ENCODE data around the gene PFN3. TPM values are rescaled to one million over a fixed set of nuclear protein-coding genes. Genes with fewer than 3 reads are reported as not detected.

PFN3 gene
- total RNA-seq, 1 donor from 2014 or later = not detected

- Mint-ChIP-seq H3K27me3 (ENCODE audit: low read depth) (peaks cover 3% of the 10 kb centered on the region), H3K9me3 (no peaks in the 10 kb centered on the region), H3K36me3 (ENCODE audit: low read depth) (no peaks in the 10 kb centered on the region), H3K27ac (ENCODE audit: unreplicated experiment) (peak overlapping the region; percentile 88), H3K4me1 (peaks cover 34% of the 10 kb centered on the region), H3K4me3 (peak overlapping the region; percentile 13)
- peak; percentile 91 for DNase-seq (ENCODE audit: low read depth, low spot score)
- TF ChIP-seq CTCF (conservative IDR thresholded peaks at IDR 0.05) = peak; percentile 99
These were observed 9.8 kb downstream of the PFN3 start for GRCh38 chr5:177390363-177391300.

DNA sequence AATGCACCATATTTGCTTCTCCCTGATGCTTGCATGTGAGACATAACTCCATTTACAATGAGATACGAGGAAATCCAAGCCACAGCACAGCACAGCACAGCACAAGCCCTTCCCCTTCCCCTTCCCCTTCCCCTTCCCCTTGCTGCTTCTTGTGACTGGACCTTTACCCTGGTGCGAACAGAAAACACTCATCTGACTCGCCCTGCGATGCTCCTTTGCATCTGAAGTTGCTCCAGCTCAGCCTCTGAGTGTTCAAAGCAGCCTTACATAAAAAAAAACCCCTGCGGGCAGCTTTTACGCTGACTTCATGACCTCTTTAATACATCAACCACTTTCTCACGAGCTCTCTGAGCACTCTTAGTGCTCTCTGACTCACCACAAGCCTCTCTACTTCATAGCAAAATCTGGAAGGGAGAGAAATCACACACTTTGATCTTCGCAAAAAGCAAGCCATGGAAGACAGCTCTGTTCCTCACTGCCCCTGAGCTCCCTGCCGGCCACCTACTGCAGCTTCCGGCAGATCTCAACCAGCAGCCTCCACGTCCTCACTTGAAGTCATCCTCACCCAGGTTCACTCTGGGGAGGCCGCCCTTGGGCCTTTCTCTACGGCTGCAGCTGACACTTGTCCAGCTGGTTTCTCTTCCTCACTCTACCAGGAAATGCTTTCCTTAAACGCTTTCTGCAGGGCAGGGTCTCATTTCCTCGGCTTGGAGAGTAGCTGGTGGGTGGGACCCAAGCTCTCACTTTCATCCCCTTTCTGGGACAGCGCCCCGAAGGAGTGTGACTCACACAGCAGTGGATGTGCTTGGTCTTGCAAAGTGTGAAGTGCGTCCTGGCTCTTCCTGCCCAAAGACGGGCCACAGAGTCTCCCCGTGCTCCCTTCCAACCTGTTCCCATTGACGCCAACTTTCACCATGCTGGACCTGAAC lies 11.0 kb downstream of the PFN3 start:
- no peak for TF ChIP-seq CTCF (conservative IDR thresholded peaks at IDR 0.05)
- Mint-ChIP-seq H3K4me1 (peaks cover 34% of the 10 kb centered on the region), H3K9me3 (no peaks in the 10 kb centered on the region), H3K27ac (ENCODE audit: unreplicated experiment) (peak overlapping the region; percentile 72), H3K27me3 (ENCODE audit: low read depth) (peaks cover 3% of the 10 kb centered on the region), H3K4me3 (peak overlapping the region; percentile 0), H3K36me3 (ENCODE audit: low read depth) (no peaks in the 10 kb centered on the region)
- DNase-seq (ENCODE audit: low read depth, low spot score) = peak; percentile 23

DNA sequence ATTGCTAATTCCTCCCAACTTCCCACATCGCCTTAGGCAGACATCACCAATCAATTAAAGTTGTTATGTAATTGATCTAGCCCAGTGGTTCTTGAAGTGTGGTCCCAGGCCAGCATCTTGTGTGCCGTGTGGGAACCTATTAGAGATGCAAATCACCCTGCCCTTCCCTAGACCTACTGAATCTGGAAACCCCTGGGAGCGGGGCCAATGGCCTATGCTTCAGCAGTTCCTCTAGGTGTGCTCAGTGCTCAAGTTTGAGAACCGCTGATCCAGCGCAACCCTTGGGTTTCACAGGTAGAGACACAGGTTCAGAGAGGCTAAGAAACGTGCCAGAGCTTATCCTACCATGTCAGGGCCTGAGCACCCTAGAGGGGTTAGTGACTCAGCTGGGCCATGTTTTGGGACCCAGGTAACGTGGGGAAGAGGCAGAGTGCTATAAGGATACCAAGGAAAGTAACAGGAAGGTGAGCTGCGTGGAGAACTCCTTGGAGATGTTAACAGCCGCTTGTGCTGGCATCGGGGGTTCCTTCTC lies 11.9 kb downstream of the PFN3 start:
- TF ChIP-seq CTCF (conservative IDR thresholded peaks at IDR 0.05) = no peak
- H3K4me1 Mint-ChIP-seq = peaks cover 34% of the 10 kb centered on the region
- no peaks in the 10 kb centered on the region for H3K9me3 Mint-ChIP-seq
- H3K4me3 Mint-ChIP-seq = no peak overlapping the region
- H3K36me3 Mint-ChIP-seq (ENCODE audit: low read depth) = no peaks in the 10 kb centered on the region
- no peak for DNase-seq (ENCODE audit: low read depth, low spot score)
- H3K27me3 Mint-ChIP-seq (ENCODE audit: low read depth) = peaks cover 4% of the 10 kb centered on the region
- H3K27ac Mint-ChIP-seq (ENCODE audit: unreplicated experiment) = no peak overlapping the region

GRCh38 chr5:177387405-177387804 lies 13.1 kb downstream of the PFN3 start:
- H3K36me3 Mint-ChIP-seq (ENCODE audit: low read depth) = no peaks in the 10 kb centered on the region
- no peak for TF ChIP-seq CTCF (conservative IDR thresholded peaks at IDR 0.05)
- H3K4me3 Mint-ChIP-seq = no peak overlapping the region
- H3K9me3 Mint-ChIP-seq = no peaks in the 10 kb centered on the region
- H3K27me3 Mint-ChIP-seq (ENCODE audit: low read depth) = peaks cover 9% of the 10 kb centered on the region
- DNase-seq (ENCODE audit: low read depth, low spot score) = no peak
- no peak overlapping the region for H3K27ac Mint-ChIP-seq (ENCODE audit: unreplicated experiment)
- peaks cover 31% of the 10 kb centered on the region for H3K4me1 Mint-ChIP-seq

DNA sequence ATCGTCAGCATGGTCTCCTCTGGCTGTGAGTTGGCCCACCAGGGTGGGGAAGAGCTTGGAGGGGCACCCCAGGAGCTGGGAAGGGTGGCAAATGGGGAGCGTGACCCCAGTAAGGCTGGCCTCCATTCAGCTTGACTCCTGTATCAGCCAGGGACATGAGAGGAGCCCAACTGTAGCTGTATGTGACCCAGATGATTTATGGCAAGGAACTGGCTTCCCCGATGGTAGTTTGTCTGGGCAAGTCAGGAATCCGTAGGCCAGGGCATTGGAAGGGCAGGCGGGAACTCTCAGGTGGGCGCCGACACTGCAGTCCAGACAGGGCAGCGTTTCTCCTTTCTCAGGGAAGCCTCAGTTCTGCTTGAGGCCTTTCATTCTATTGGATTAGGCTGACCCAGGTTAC lies 13.9 kb downstream of the PFN3 start:
- DNase-seq (ENCODE audit: low read depth, low spot score) = no peak
- no peak overlapping the region for H3K4me3 Mint-ChIP-seq
- peaks cover 31% of the 10 kb centered on the region for H3K4me1 Mint-ChIP-seq
- H3K27me3 Mint-ChIP-seq (ENCODE audit: low read depth) = peaks cover 9% of the 10 kb centered on the region
- no peaks in the 10 kb centered on the region for H3K36me3 Mint-ChIP-seq (ENCODE audit: low read depth)
- no peaks in the 10 kb centered on the region for H3K9me3 Mint-ChIP-seq
- TF ChIP-seq CTCF (conservative IDR thresholded peaks at IDR 0.05) = no peak
- no peak overlapping the region for H3K27ac Mint-ChIP-seq (ENCODE audit: unreplicated experiment)

Measured in neural crest cell (in vitro differentiated cells).